ENCODE data around the gene DSTN. TPM values are rescaled to one million over a fixed set of nuclear protein-coding genes. Genes with fewer than 3 reads are reported as not detected.

Gene DSTN
- polyA plus RNA-seq, 4 donors: 145 to 360 (median 185) TPM

- FAIRE-seq: no peak
- DNase-seq: no peak
- H3K27me3 ChIP-seq (ENCODE audit: control insufficient read depth in 3 of 3, insufficient read depth in 3 of 3, low read length in 3 of 3): peaks cover 0 to 4% (median 0%) of the 10 kb centered on the region in 3 donors
- H3K9me3 ChIP-seq (ENCODE audit: control insufficient read depth in 2 of 2, insufficient read depth in 1 of 2, low read depth in 1 of 2, low read length in 1 of 2): no peaks in the 10 kb centered on the region
- H3K4me3 ChIP-seq (ENCODE audit: low read depth in 1 of 3, low read length in 3 of 3): no peak overlapping the region
- H3K4me1 ChIP-seq (ENCODE audit: control insufficient read depth in 3 of 3, insufficient read depth in 2 of 3, low read depth in 1 of 3, low read length in 2 of 3): no peaks in the 10 kb centered on the region
- no peak overlapping the region for H3K27ac ChIP-seq (ENCODE audit: low read depth in 1 of 3, low read length in 2 of 3)
- no peaks in the 10 kb centered on the region for H3K36me3 ChIP-seq (ENCODE audit: control insufficient read depth in 3 of 3, insufficient read depth in 2 of 3, low read depth in 1 of 3, low read length in 3 of 3)
- WGBS, 3 donors: 51 to 62% (median 53%) methylated on average over 7 of the region's 7 CpGs
Observed at GRCh38 chr20:17538517-17539170, 31.2 kb upstream of the DSTN start.

DNA sequence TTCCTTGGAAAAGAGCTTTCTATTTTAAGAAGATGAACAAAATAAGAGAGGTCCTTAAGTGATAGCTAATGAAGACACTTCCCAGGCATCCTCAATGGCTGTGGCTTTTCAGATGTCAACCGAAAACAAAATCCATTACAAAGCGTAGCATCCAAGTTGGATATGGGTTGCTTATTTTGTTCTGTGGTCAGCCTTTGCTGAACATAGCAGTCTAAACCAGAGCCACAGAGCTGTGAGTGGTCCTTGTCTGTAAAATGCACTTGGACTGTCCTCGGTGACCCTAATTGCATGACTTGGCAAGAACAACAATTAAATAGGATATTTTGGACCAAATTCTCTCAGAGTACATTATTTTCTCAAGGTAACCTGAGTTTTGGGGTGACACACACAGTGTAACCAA lies 28.3 kb upstream of the DSTN start:
- H3K9me3 ChIP-seq (ENCODE audit: control insufficient read depth in 2 of 2, insufficient read depth in 1 of 2, low read depth in 1 of 2, low read length in 1 of 2): no peaks in the 10 kb centered on the region
- 65 to 88% (median 85%) methylated on average over 3 of the region's 3 CpGs for WGBS, 3 donors
- no peaks in the 10 kb centered on the region for H3K36me3 ChIP-seq (ENCODE audit: control insufficient read depth in 3 of 3, insufficient read depth in 2 of 3, low read depth in 1 of 3, low read length in 3 of 3)
- no peak for FAIRE-seq
- no peak for DNase-seq
- no peaks in the 10 kb centered on the region for H3K4me1 ChIP-seq (ENCODE audit: control insufficient read depth in 3 of 3, insufficient read depth in 2 of 3, low read depth in 1 of 3, low read length in 2 of 3)
- peaks cover 0 to 4% (median 0%) of the 10 kb centered on the region in 3 donors for H3K27me3 ChIP-seq (ENCODE audit: control insufficient read depth in 3 of 3, insufficient read depth in 3 of 3, low read length in 3 of 3)
- no peak overlapping the region for H3K27ac ChIP-seq (ENCODE audit: low read depth in 1 of 3, low read length in 2 of 3)
- no peak overlapping the region for H3K4me3 ChIP-seq (ENCODE audit: low read depth in 1 of 3, low read length in 3 of 3)

GRCh38 chr20:17541996-17542395 lies 27.9 kb upstream of the DSTN start:
- H3K4me1 ChIP-seq (ENCODE audit: control insufficient read depth in 3 of 3, insufficient read depth in 2 of 3, low read depth in 1 of 3, low read length in 2 of 3): no peaks in the 10 kb centered on the region
- DNase-seq (no peak), FAIRE-seq (no peak)
- WGBS, 3 donors: 79 to 89% (median 84%) methylated on average over 5 of the region's 5 CpGs
- no peak overlapping the region for H3K27ac ChIP-seq (ENCODE audit: low read depth in 1 of 3, low read length in 2 of 3)
- no peak overlapping the region for H3K4me3 ChIP-seq (ENCODE audit: low read depth in 1 of 3, low read length in 3 of 3)
- H3K36me3 ChIP-seq (ENCODE audit: control insufficient read depth in 3 of 3, insufficient read depth in 2 of 3, low read depth in 1 of 3, low read length in 3 of 3): no peaks in the 10 kb centered on the region
- H3K27me3 ChIP-seq (ENCODE audit: control insufficient read depth in 3 of 3, insufficient read depth in 3 of 3, low read length in 3 of 3): peaks cover 0 to 4% (median 0%) of the 10 kb centered on the region in 3 donors
- H3K9me3 ChIP-seq (ENCODE audit: control insufficient read depth in 2 of 2, insufficient read depth in 1 of 2, low read depth in 1 of 2, low read length in 1 of 2): no peaks in the 10 kb centered on the region

DNA sequence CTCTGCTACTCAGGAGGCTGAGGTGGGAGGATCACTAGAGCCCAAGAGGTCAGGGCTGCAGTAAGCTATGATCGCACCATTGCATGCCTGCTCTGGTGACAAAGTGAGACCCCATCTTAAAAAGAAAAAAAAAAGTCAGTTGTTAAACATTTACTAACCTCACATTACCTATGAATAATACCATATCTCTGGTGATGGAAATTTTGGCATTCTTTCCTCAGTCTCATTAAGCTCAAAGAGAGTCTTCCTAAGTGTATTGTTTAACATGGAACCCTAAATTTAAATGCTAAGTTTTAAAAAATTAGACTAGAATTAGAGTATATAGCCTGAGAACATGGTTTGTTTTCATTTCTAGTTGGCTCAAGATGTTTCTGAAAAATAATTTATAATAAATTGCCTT lies 27.4 kb upstream of the DSTN start:
- WGBS, 3 donors: 88 to 100% (median 92%) methylated on average over 1 of the region's 1 CpG
- H3K4me3 ChIP-seq (ENCODE audit: low read depth in 1 of 3, low read length in 3 of 3): no peak overlapping the region

DNA sequence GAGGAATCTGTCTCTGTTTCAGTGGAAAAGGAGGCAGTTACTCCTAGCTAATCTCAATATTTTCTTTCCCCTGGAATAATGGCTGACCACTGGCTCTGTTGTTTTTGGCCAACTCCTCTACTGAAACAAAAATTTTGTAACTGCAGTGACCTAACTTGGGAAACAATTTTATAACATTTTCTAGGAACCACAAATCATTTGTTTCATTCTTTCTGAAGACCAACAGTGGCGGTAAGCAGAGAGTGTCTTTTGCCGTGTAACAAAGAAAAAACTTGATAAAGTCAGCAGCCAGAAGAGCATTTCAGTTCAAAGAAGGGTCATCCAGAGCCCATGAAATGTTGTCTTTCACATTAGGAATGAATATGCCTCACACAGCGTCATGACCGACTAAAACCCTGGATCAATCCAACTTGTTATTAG lies 26.9 kb upstream of the DSTN start:
- Histone ChIP-seq H3K9me3 (ENCODE audit: control insufficient read depth in 2 of 2, insufficient read depth in 1 of 2, low read depth in 1 of 2, low read length in 1 of 2) (no peaks in the 10 kb centered on the region), H3K36me3 (ENCODE audit: control insufficient read depth in 3 of 3, insufficient read depth in 2 of 3, low read depth in 1 of 3, low read length in 3 of 3) (no peaks in the 10 kb centered on the region), H3K27me3 (ENCODE audit: control insufficient read depth in 3 of 3, insufficient read depth in 3 of 3, low read length in 3 of 3) (peaks cover 0 to 4% (median 0%) of the 10 kb centered on the region in 3 donors), H3K27ac (ENCODE audit: low read depth in 1 of 3, low read length in 2 of 3) (no peak overlapping the region), H3K4me3 (ENCODE audit: low read depth in 1 of 3, low read length in 3 of 3) (no peak overlapping the region), H3K4me1 (ENCODE audit: control insufficient read depth in 3 of 3, insufficient read depth in 2 of 3, low read depth in 1 of 3, low read length in 2 of 3) (no peaks in the 10 kb centered on the region)
- 67 to 85% (median 78%) methylated on average over 4 of the region's 4 CpGs for WGBS, 3 donors
- FAIRE-seq (no peak), DNase-seq (no peak)

More for the DNA sequence above, 27.4 kb upstream of the DSTN start:
- H3K27me3 ChIP-seq (ENCODE audit: control insufficient read depth in 3 of 3, insufficient read depth in 3 of 3, low read length in 3 of 3): peaks cover 0 to 4% (median 0%) of the 10 kb centered on the region in 3 donors
- H3K9me3 ChIP-seq (ENCODE audit: control insufficient read depth in 2 of 2, insufficient read depth in 1 of 2, low read depth in 1 of 2, low read length in 1 of 2): no peaks in the 10 kb centered on the region
- no peaks in the 10 kb centered on the region for H3K36me3 ChIP-seq (ENCODE audit: control insufficient read depth in 3 of 3, insufficient read depth in 2 of 3, low read depth in 1 of 3, low read length in 3 of 3)
- DNase-seq: no peak
- H3K4me1 ChIP-seq (ENCODE audit: control insufficient read depth in 3 of 3, insufficient read depth in 2 of 3, low read depth in 1 of 3, low read length in 2 of 3): no peaks in the 10 kb centered on the region
- no peak for FAIRE-seq
- H3K27ac ChIP-seq (ENCODE audit: low read depth in 1 of 3, low read length in 2 of 3): no peak overlapping the region

DNA sequence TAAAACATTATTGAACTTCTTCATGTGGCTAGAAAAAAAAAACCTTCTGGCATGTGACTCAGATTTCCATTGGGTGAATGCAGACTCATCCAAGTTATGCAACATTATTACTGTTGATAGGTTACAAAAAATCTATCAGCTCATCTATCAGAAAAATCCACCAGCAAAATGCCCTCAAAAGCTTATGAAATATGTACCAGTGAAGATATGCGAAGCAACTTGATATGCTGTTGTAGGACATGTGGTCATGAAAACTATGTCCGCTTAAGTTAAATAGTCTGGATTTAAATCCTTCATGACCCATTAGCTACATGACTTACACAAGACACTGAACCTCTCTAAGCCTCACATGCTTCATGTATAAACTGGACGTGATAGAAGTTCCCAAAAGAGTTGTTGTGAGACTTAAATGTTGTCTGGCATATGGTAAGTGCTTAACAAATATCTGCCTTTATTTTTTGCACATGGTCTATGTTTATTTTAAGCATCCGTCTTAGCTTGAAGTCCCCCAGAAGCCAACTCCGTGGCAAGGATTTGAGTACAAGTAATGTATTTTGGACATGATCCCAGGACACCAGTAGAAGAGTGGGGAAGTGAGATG lies 26.2 kb upstream of the DSTN start:
- peaks cover 0 to 4% (median 0%) of the 10 kb centered on the region in 3 donors for H3K27me3 ChIP-seq (ENCODE audit: control insufficient read depth in 3 of 3, insufficient read depth in 3 of 3, low read length in 3 of 3)
- H3K4me1 ChIP-seq (ENCODE audit: control insufficient read depth in 3 of 3, insufficient read depth in 2 of 3, low read depth in 1 of 3, low read length in 2 of 3): no peaks in the 10 kb centered on the region
- no peak overlapping the region for H3K4me3 ChIP-seq (ENCODE audit: low read depth in 1 of 3, low read length in 3 of 3)
- H3K36me3 ChIP-seq (ENCODE audit: control insufficient read depth in 3 of 3, insufficient read depth in 2 of 3, low read depth in 1 of 3, low read length in 3 of 3): no peaks in the 10 kb centered on the region
- H3K27ac ChIP-seq (ENCODE audit: low read depth in 1 of 3, low read length in 2 of 3): peak overlapping the region in 1 of 3 donors; percentile 24
- 62 to 81% (median 81%) methylated on average over 5 of the region's 5 CpGs for WGBS, 3 donors
- H3K9me3 ChIP-seq (ENCODE audit: control insufficient read depth in 2 of 2, insufficient read depth in 1 of 2, low read depth in 1 of 2, low read length in 1 of 2): no peaks in the 10 kb centered on the region
- FAIRE-seq: no peak
- DNase-seq: no peak

- no peaks in the 10 kb centered on the region for H3K9me3 ChIP-seq (ENCODE audit: control insufficient read depth in 2 of 2, insufficient read depth in 1 of 2, low read depth in 1 of 2, low read length in 1 of 2)
- H3K4me1 ChIP-seq (ENCODE audit: control insufficient read depth in 3 of 3, insufficient read depth in 2 of 3, low read depth in 1 of 3, low read length in 2 of 3): no peaks in the 10 kb centered on the region
- no peak overlapping the region for H3K27ac ChIP-seq (ENCODE audit: low read depth in 1 of 3, low read length in 2 of 3)
- DNase-seq: no peak
- H3K27me3 ChIP-seq (ENCODE audit: control insufficient read depth in 3 of 3, insufficient read depth in 3 of 3, low read length in 3 of 3): peaks cover 0 to 4% (median 0%) of the 10 kb centered on the region in 3 donors
- WGBS, 3 donors: 87 to 91% (median 89%) methylated on average over 4 of the region's 4 CpGs
- no peak for FAIRE-seq
- H3K36me3 ChIP-seq (ENCODE audit: control insufficient read depth in 3 of 3, insufficient read depth in 2 of 3, low read depth in 1 of 3, low read length in 3 of 3): no peaks in the 10 kb centered on the region
- H3K4me3 ChIP-seq (ENCODE audit: low read depth in 1 of 3, low read length in 3 of 3): no peak overlapping the region
Observed at GRCh38 chr20:17545127-17545526, 24.7 kb upstream of the DSTN start.

GRCh38 chr20:17549131-17549530 lies 20.7 kb upstream of the DSTN start:
- no peak overlapping the region for H3K27ac ChIP-seq (ENCODE audit: low read depth in 1 of 3, low read length in 2 of 3)
- 75 to 85% (median 77%) methylated on average over 4 of the region's 4 CpGs for WGBS, 3 donors
- no peak for FAIRE-seq

More at GRCh38 chr20:17549131-17549530, 20.7 kb upstream of the DSTN start:
- H3K9me3 ChIP-seq (ENCODE audit: control insufficient read depth in 2 of 2, insufficient read depth in 1 of 2, low read depth in 1 of 2, low read length in 1 of 2): no peaks in the 10 kb centered on the region
- H3K4me3 ChIP-seq (ENCODE audit: low read depth in 1 of 3, low read length in 3 of 3): no peak overlapping the region
- no peaks in the 10 kb centered on the region for H3K27me3 ChIP-seq (ENCODE audit: control insufficient read depth in 3 of 3, insufficient read depth in 3 of 3, low read length in 3 of 3)
- no peak for DNase-seq
- no peaks in the 10 kb centered on the region for H3K4me1 ChIP-seq (ENCODE audit: control insufficient read depth in 3 of 3, insufficient read depth in 2 of 3, low read depth in 1 of 3, low read length in 2 of 3)
- no peaks in the 10 kb centered on the region for H3K36me3 ChIP-seq (ENCODE audit: control insufficient read depth in 3 of 3, insufficient read depth in 2 of 3, low read depth in 1 of 3, low read length in 3 of 3)
